Lower lobe of right lung (tissue), 2 donors: ENCODE data around the gene DNAI4. TPM values are rescaled to one million over a fixed set of nuclear protein-coding genes. Genes with fewer than 3 reads are reported as not detected.

ENCODE experiments used
- ATAC-seq, 2 donors: fragments of 200-7000 bp; cut with Tn5 transposase; one replicate each; pipeline ENCODE4 v1.9.1; 2020 to 2022; ENCODE audit warnings: mild to moderate bottlenecking in 2 of 2, moderate library complexity in 2 of 2
- DNase-seq: peaks from one replicate; pipeline ENCODE4 v3.0.0-alpha.2; 2020
- H3K27ac ChIP-seq: fragments of 200-600 bp; one replicate; pipeline ENCODE4 v1.8.0; 2022
- H3K27me3 ChIP-seq: fragments of 200-600 bp; one replicate; pipeline ENCODE4 v1.8.0; 2022; ENCODE audit warnings: low read depth
- H3K36me3 ChIP-seq: fragments of 200-600 bp; one replicate; pipeline ENCODE4 v1.8.0; 2022; ENCODE audit warnings: mild to moderate bottlenecking
- H3K4me1 ChIP-seq: fragments of 200-600 bp; one replicate; pipeline ENCODE4 v1.8.0; 2022
- H3K4me3 ChIP-seq: fragments of 200-600 bp; one replicate; pipeline ENCODE4 v1.8.0; 2022; ENCODE audit warnings: mild to moderate bottlenecking
- H3K9me3 ChIP-seq: fragments of 200-600 bp; one replicate; pipeline ENCODE4 v1.8.0; 2022
- intact Hi-C: fragments of 100-400 bp; cut with DNase I; formaldehyde crosslinking; loops from one replicate; pipeline ENCODE4 v1.11.0; 2022
- total RNA-seq: library from RNA; stranded (reverse); fragmentation: NEBNext Ultra II Directional; extraction: Animal tissue kit (Norgen Biotek cat#: 25700); gene quantifications from one replicate; pipeline ENCODE4 v1.2.1, GENCODE V29; 2021
- TF ChIP-seq, protein P1 (sequence below): fragments of 200-600 bp; IDR thresholded peaks from one replicate; pipeline ENCODE4 v1.8.0; 2022; ENCODE audit warnings: antibody characterized with exemption, mild to moderate bottlenecking
- donor health status: DM: no; HTN: yes; CAD: no; lungs with severe emphysema.

Gene DNAI4
- total RNA-seq, 1 donor from 2014 or later: 19.9 TPM

DNA sequence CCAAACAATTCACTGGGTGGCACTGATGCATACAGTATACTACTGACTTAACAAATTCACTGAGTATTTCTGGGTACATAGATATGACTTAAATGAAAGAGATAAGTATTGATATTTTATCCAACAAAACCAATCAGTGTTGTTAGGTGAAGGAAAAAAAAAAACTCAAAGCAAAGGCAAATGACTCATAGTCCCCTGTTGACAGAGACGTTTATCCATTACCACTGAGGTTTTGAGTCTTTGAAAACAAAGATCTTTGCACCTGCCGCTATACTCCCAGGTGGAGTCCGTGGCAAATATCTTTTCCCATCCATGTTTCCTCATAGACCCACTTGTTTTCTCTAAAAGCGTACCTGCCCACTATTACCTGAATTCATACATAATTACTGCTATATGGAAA is 154.0 kb downstream of the DNAI4 start:
- Histone ChIP-seq H3K36me3 (no peaks in the 10 kb centered on the region), H3K4me1 (no peaks in the 10 kb centered on the region), H3K9me3 (no peaks in the 10 kb centered on the region), H3K4me3 (no peak overlapping the region), H3K27me3 (no peaks in the 10 kb centered on the region), H3K27ac (no peak overlapping the region)
- ATAC-seq (no peak), DNase-seq (no peak)
- intact Hi-C loops: no loop called here
- TF ChIP-seq, protein P1, sequence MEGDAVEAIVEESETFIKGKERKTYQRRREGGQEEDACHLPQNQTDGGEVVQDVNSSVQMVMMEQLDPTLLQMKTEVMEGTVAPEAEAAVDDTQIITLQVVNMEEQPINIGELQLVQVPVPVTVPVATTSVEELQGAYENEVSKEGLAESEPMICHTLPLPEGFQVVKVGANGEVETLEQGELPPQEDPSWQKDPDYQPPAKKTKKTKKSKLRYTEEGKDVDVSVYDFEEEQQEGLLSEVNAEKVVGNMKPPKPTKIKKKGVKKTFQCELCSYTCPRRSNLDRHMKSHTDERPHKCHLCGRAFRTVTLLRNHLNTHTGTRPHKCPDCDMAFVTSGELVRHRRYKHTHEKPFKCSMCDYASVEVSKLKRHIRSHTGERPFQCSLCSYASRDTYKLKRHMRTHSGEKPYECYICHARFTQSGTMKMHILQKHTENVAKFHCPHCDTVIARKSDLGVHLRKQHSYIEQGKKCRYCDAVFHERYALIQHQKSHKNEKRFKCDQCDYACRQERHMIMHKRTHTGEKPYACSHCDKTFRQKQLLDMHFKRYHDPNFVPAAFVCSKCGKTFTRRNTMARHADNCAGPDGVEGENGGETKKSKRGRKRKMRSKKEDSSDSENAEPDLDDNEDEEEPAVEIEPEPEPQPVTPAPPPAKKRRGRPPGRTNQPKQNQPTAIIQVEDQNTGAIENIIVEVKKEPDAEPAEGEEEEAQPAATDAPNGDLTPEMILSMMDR: no peak

DNA sequence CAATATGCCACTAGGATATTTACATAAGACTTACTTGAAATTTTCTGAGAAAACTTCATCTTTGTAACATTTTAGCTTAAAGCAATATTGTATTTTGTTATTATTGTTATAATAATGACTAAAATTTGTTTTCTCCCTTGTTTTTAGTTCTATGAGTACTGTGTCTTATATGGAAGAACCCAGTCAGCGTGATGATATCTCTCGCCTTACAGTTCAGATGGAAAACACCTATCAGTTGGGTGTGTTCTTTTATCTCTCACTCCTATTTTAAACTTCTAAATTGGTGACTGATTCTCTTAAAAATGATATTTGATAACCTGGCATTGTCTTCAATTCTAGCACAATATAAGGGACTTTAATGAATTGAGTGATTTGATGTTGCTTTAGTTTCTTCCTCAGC is 154.4 kb downstream of the DNAI4 start:
- Histone ChIP-seq H3K27ac (no peak overlapping the region), H3K36me3 (no peaks in the 10 kb centered on the region), H3K27me3 (no peaks in the 10 kb centered on the region), H3K4me3 (no peak overlapping the region), H3K4me1 (no peaks in the 10 kb centered on the region), H3K9me3 (no peaks in the 10 kb centered on the region)
- TF ChIP-seq, protein P1: no peak
- intact Hi-C loops: no loop called here
- no peak for ATAC-seq
- DNase-seq: no peak

DNA sequence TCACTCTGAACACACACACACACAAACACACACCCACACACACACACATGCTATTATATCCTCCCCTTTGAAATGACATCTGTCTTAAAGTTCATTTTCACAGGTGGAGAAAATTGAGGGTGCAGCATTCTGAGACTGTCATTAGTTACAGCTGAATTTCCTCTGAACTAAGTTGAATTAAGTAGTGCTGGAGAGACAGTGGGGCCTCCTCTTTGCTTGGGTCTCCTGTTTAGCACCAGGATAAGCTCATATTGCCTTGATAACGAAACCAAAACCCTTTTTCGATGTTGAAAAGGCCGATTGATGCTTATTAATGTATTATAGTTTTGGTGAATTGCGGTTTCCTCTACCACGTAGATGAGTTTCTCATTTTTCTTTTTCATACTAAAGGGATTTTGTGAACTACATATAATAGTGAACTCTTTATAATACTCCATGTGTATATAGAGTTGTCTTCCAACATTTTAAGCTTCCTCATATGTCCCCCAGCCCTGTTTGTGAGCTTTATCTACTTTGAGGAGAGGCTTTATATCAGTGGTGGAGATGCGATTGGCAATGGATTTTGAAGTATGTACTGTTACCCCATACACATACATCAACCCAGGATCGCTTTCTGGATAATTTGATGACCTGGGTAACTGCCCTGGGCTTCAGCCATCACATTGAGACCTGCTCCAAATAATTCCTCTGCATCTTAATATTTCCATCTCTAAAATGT is 155.0 kb downstream of the DNAI4 start:
- no peaks in the 10 kb centered on the region for H3K36me3 ChIP-seq
- H3K27me3 ChIP-seq: no peaks in the 10 kb centered on the region
- intact Hi-C loops: no loop called here
- DNase-seq (no peak), ATAC-seq (no peak)
- H3K4me1 ChIP-seq: no peaks in the 10 kb centered on the region
- H3K27ac ChIP-seq: no peak overlapping the region
- H3K9me3 ChIP-seq: no peaks in the 10 kb centered on the region
- TF ChIP-seq, protein P1: no peak
- H3K4me3 ChIP-seq: no peak overlapping the region

DNA sequence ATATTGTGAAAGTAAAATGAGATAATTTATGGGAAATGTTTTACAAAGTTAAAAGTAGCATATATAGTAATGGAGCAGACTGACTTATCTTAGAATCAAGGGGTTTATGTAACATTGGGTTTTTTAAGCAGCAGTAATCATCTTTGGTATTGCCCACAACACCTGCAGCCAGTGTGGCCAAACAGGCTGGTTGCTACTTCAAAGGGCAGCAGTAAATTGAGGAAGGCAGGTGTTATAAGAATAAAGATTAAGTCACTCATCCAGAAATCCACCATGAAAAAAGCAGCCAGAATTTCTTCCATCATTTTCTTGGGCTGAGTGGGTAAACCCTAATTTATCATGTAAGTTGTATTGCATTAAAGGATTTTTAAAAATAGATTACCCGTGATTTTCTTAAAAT is 155.7 kb downstream of the DNAI4 start:
- Histone ChIP-seq H3K4me1 (no peaks in the 10 kb centered on the region), H3K27me3 (no peaks in the 10 kb centered on the region), H3K27ac (no peak overlapping the region), H3K36me3 (no peaks in the 10 kb centered on the region), H3K9me3 (no peaks in the 10 kb centered on the region), H3K4me3 (no peak overlapping the region)
- intact Hi-C loops: no loop called here
- TF ChIP-seq, protein P1: no peak
- no peak for DNase-seq
- no peak for ATAC-seq

DNA sequence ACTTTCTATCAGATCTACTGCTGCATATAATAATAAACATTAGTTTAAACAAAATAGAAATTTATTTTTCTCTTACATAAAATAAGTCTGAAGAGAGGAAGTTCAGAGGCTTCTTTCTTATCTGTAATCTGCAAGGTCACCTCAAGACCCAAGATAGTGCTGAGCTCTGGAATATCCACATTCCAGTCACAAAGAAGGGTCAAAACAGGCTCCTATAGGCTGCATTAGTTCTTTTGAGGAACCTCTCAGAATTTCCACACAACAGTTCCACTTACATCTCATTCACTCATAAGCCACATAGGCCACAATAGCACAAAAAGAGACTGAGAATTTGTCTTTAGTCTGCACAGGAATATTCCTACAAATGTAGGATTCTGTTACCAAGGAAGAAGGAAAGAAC is 157.0 kb downstream of the DNAI4 start:
- DNase-seq (no peak), ATAC-seq (no peak)
- H3K4me1 ChIP-seq: no peaks in the 10 kb centered on the region
- H3K36me3 ChIP-seq: no peaks in the 10 kb centered on the region
- H3K4me3 ChIP-seq: no peak overlapping the region
- no peaks in the 10 kb centered on the region for H3K9me3 ChIP-seq
- no peaks in the 10 kb centered on the region for H3K27me3 ChIP-seq
- TF ChIP-seq, protein P1: no peak
- intact Hi-C loops: no loop called here
- H3K27ac ChIP-seq: no peak overlapping the region
